Mesodermal cell (in vitro differentiated cells): ENCODE results near the gene IRS4. TPM values are rescaled to one million over a fixed set of nuclear protein-coding genes. Genes with fewer than 3 reads are reported as not detected.

Source experiments
- H3K27ac ChIP-seq: 2 replicates; pipeline ENCODE4 v1.7.0; 2013; ENCODE audit warnings: mild to moderate bottlenecking, low read depth, low read length, moderate library complexity; ENCODE audit not compliant: severe bottlenecking
- H3K36me3 ChIP-seq: 2 replicates; pipeline ENCODE4 v1.7.1; 2013; ENCODE audit warnings: mild to moderate bottlenecking, low read length, moderate library complexity; ENCODE audit not compliant: control insufficient read depth, insufficient read depth
- H3K4me1 ChIP-seq: one replicate; pipeline ENCODE4 v1.7.1; 2013; ENCODE audit warnings: mild to moderate bottlenecking, low read length; ENCODE audit not compliant: insufficient read depth, control insufficient read depth, poor library complexity, severe bottlenecking
- H3K4me3 ChIP-seq: 2 replicates; pipeline ENCODE4 v1.7.0; 2013; ENCODE audit warnings: low read length, control low read depth, mild to moderate bottlenecking; ENCODE audit not compliant: insufficient read depth, poor library complexity, severe bottlenecking; ENCODE audit errors: extremely low read depth
- H3K9me3 ChIP-seq: 2 replicates; pipeline ENCODE4 v1.7.1; 2013; ENCODE audit warnings: mild to moderate bottlenecking, low read length, moderate library complexity; ENCODE audit not compliant: control insufficient read depth
- WGBS, 2 experiments: methylation state at CpG; one replicate each; pipeline ENCODE4 v1.1.5; 2013; ENCODE audit warnings: missing lambda C conversion rate in 2 of 2; ENCODE audit not compliant: insufficient coverage in 2 of 2; 5-methylcytosine and 5-hydroxymethylcytosine counted together
- polyA plus RNA-seq, 2 experiments: library from polyadenylated mRNA; stranded (reverse); fragments of 50-300 nt; gene quantifications; one replicate each; pipeline ENCODE4 v1.2.3, GENCODE V29; 2013

IRS4 gene
- 1.1 TPM for polyA plus RNA-seq (2013, experiment 1 of 2)
- 0.91 TPM for polyA plus RNA-seq (2013, experiment 2 of 2)

- WGBS, 2 experiments: 1% methylated on average over 17 to 30 of the region's 62 CpGs
- Histone ChIP-seq H3K27ac (no peak within 1 kb of the TSS), H3K4me3 (peak within 1 kb of the TSS; percentile 43), H3K4me1 (peaks cover under 1% of the 10 kb centered on the region), H3K36me3 (no peaks in the 10 kb centered on the region), H3K9me3 (no peaks in the 10 kb centered on the region)
Observed at GRCh38 chrX:108736509-108737479, at the start of gene IRS4. Gene IRS4 (minus strand): TSS chrX:108736563.

- no peaks in the 10 kb centered on the region for H3K9me3 ChIP-seq
- no peaks in the 10 kb centered on the region for H3K4me1 ChIP-seq
- no peaks in the 10 kb centered on the region for H3K36me3 ChIP-seq
- no peak overlapping the region for H3K27ac ChIP-seq
- no peak overlapping the region for H3K4me3 ChIP-seq
Observed at GRCh38 chrX:108772549-108772948, 36.2 kb upstream of the IRS4 start.

- no peak overlapping the region for H3K27ac ChIP-seq
- no peaks in the 10 kb centered on the region for H3K4me1 ChIP-seq
- no peak overlapping the region for H3K4me3 ChIP-seq
- WGBS, 2 experiments: 67% methylated on average over 1 of the region's 1 CpG; no CpG with 5 or more reads in 1 of the 2 experiments
- H3K36me3 ChIP-seq: no peaks in the 10 kb centered on the region
- no peaks in the 10 kb centered on the region for H3K9me3 ChIP-seq
Observed at GRCh38 chrX:108763559-108763958, 27.2 kb upstream of the IRS4 start.

- H3K36me3 ChIP-seq: no peaks in the 10 kb centered on the region
- WGBS, 2 experiments: no CpG with 5 or more reads among the region's 1 CpG
- no peak overlapping the region for H3K27ac ChIP-seq
- H3K4me3 ChIP-seq: no peak overlapping the region
- H3K4me1 ChIP-seq: no peaks in the 10 kb centered on the region
- H3K9me3 ChIP-seq: no peaks in the 10 kb centered on the region
Observed at GRCh38 chrX:108740299-108740774, 4.0 kb upstream of the IRS4 start.

GRCh38 chrX:108737754-108738153 lies 1.4 kb upstream of the IRS4 start:
- peak overlapping the region; percentile 43 for H3K4me3 ChIP-seq
- no peaks in the 10 kb centered on the region for H3K4me1 ChIP-seq
- WGBS, 2 experiments: 13% methylated on average over 3 of the region's 5 CpGs; no CpG with 5 or more reads in 1 of the 2 experiments

GRCh38 chrX:108735679-108736508 lies 469 bp downstream of the IRS4 start:
- Histone ChIP-seq H3K9me3 (no peaks in the 10 kb centered on the region), H3K27ac (no peak overlapping the region), H3K4me1 (peaks cover 2% of the 10 kb centered on the region), H3K4me3 (peak overlapping the region; percentile 43), H3K36me3 (no peaks in the 10 kb centered on the region)
- WGBS, 2 experiments: 0% methylated on average over 27 to 32 of the region's 82 CpGs

More at GRCh38 chrX:108737754-108738153, 1.4 kb upstream of the IRS4 start:
- Histone ChIP-seq H3K27ac (no peak overlapping the region), H3K9me3 (no peaks in the 10 kb centered on the region), H3K36me3 (no peaks in the 10 kb centered on the region)

GRCh38 chrX:108735091-108735678 lies 1.2 kb downstream of the IRS4 start:
- 1 to 8% methylated on average over 17 to 26 of the region's 36 CpGs for WGBS, 2 experiments
- Histone ChIP-seq H3K4me3 (peak overlapping the region; percentile 43), H3K9me3 (no peaks in the 10 kb centered on the region)

GRCh38 chrX:108734426-108734825 lies 1.9 kb downstream of the IRS4 start:
- no peak overlapping the region for H3K27ac ChIP-seq

More at GRCh38 chrX:108735091-108735678, 1.2 kb downstream of the IRS4 start:
- Histone ChIP-seq H3K27ac (no peak overlapping the region), H3K4me1 (peaks cover 2% of the 10 kb centered on the region), H3K36me3 (no peaks in the 10 kb centered on the region)

GRCh38 chrX:108732630-108733321 lies 3.6 kb downstream of the IRS4 start:
- Histone ChIP-seq H3K4me3 (peak overlapping the region; percentile 16), H3K9me3 (no peaks in the 10 kb centered on the region), H3K27ac (no peak overlapping the region), H3K4me1 (peaks cover 2% of the 10 kb centered on the region), H3K36me3 (no peaks in the 10 kb centered on the region)
- 1 to 20% methylated on average over 1 to 17 of the region's 39 CpGs for WGBS, 2 experiments

More at GRCh38 chrX:108734426-108734825, 1.9 kb downstream of the IRS4 start:
- 69 to 70% methylated on average over 4 to 5 of the region's 7 CpGs for WGBS, 2 experiments
- Histone ChIP-seq H3K9me3 (no peaks in the 10 kb centered on the region), H3K4me1 (peaks cover 2% of the 10 kb centered on the region), H3K36me3 (no peaks in the 10 kb centered on the region), H3K4me3 (peak overlapping the region; percentile 43)

GRCh38 chrX:108731153-108731552 lies 5.2 kb downstream of the IRS4 start:
- no peak overlapping the region for H3K27ac ChIP-seq
- no peak overlapping the region for H3K4me3 ChIP-seq
- WGBS, 2 experiments: no CpG with 5 or more reads among the region's 2 CpGs
- H3K9me3 ChIP-seq: no peaks in the 10 kb centered on the region
- no peaks in the 10 kb centered on the region for H3K36me3 ChIP-seq
- H3K4me1 ChIP-seq: peaks cover 2% of the 10 kb centered on the region
